Measurements from ENCODE around the gene SEC22C.
A peak's percentile ranks its signal among the peaks of the same experiment; 100 is the strongest.

The SEC22C gene

DNA sequence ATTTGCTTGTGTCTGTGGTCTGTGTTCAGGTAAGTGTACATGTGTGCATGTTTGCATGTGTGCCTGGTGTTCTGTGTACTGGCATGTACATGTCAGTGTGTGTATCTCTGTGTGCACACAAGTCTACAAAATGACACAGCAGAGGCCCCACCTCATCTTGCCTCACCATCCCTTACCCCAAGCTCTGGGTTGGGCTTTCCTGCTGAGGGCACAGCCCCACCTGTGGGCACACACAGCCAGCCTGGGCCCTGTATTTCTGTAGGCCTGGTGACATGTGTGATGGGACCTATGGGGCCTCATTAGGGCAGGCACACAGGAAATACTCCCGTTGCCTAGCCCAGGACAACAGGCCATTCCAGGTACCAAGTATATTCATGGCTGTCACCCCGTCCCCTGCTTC lies 65.8 kb downstream of the SEC22C start:
- DNase-seq = no peak

DNA sequence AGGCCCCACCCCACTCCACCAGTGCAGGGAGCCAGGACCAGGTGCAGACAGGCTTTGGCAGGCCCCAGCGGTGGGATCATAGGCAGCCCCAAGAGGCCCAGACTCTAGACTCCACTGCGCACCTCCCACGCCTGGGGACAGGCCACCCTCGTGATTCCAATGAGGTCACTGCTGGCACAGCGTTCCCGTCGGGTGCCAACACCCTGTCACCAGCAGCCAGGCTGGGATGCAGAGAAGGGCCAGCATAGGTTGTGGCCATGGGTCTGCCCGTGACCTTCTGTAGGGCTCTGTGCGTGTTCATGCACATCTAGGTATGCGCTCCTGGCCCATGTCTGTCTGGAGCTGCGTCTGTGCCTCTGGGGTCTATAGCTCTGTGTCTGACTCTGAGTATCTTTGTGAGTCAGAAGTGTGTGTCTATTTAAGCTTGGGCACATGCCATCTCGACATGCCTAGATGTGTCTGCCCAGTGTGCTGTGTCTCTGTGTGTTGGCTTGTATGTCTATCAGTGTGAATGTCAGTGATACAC lies 66.3 kb downstream of the SEC22C start:
- peak in 18 of 56 donors; percentile 3 to 69 (median 30) for DNase-seq

DNA sequence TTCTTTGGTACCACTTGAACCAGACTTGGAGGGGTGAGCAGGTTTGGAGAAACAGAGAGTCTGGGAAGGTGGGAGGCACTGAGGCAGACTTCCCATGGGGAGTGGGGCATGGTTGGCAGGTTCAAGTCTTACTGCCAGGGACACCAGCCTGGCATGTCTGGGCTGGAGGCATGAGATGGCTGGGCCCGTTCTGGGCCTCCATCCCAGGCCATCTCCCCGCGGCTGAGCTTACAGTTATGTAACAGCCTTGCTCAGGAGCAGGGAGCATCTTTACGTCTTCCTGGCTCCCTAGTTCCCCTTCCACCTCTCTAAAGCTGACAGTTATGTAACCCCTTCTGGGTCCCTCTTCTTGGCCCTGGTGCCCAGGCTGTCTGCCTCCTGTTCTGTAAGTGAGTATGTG lies 66.9 kb downstream of the SEC22C start:
- no peak for DNase-seq

DNA sequence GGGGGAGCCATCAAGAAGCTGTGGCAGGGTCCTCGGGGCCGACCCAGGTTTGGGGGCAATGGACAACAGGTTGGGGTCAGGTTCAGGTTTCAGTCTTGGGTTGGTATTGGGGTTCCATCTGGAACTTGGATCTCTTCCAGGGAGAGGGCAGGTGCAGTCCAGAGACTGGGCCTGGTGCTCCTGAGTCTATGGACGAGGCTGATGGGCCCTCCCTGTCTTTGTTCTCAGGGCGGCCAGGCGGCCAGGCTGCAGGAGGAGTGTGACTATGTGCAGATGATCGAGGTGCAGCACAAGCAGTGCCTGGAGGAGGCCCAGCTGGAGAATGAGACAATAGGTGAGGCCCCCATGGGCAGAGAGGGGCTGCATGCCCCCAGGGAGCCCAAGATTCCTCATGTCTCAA lies 68.2 kb downstream of the SEC22C start:
- DNase-seq = no peak

DNA sequence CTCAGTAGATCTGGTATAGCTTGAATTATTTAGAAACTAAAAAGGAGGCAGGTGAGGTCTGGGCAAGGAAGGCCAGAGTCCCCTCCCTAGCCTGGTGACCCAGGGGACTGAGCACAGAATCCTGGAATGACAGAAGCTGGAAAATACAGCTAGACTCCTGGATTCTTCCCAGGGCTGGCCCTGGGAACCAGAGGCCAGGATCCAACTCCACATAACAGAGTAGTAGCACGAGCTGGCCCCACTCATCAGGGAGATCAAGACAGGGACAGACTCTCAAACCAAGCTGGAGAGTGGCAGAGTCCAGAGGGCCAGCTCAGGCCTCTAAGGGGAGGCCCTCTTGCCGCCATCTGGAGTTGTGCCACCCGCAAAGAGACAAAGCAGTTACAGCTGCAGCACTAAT lies 68.6 kb downstream of the SEC22C start:
- no peak for DNase-seq

DNA sequence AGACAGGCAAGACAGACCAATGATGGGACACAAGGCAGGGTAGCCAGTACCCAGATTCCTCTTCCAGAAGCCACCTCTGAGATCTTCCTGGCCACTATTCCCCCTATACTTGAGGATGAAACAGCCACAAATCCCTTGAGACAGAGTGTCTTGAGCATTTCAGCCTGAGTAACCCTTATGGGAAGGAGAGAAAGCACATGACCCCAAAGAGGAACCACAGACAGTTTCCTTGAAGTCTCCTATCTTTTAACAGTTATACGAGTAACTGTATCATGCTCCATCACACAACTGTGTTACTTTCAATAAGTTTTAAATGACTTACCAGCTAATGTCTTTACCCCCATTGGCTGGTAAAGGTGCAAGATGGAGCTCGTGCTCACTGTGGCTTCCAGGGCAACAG lies 70.0 kb downstream of the SEC22C start:
- DNase-seq = no peak

DNA sequence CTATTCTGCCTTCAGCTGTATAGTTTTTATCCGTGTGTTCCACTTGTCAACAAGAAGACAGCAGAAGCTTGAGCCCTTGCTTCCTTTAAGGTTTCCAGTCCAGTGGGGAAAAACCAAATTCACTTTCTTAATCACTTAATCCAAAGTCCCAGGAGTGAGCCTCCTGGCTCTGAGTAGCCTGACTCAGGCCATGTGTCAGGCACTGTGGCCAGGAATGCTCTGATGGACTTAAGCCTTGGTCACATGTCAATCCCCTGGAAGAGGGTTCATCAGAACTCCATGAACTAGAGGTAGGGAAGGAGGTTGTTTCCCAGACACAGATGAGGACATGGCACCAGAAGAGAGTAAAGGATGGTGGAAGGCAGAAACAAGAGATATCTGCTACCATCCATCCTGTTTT lies 70.6 kb downstream of the SEC22C start:
- no peak for DNase-seq

DNA sequence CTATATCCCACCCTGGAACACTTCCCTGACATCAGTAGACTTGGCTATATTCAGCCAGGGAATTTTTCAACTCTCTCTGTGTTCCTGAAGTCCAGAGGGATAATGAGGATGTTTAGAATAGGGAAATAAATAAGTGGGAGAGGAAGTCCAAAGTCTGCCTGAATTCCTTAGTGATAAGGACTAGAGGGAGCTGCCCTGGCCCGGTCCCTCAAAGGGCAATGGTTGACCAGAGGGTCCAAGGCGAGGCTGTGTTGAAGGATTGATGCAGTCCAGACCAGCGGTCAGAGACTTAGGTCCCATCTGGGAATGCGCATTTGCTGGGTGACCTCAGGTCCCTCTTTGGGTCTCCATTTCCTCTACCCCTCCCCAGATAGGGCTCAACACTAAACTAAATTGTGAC lies 71.4 kb downstream of the SEC22C start:
- DNase-seq = no peak

DNA sequence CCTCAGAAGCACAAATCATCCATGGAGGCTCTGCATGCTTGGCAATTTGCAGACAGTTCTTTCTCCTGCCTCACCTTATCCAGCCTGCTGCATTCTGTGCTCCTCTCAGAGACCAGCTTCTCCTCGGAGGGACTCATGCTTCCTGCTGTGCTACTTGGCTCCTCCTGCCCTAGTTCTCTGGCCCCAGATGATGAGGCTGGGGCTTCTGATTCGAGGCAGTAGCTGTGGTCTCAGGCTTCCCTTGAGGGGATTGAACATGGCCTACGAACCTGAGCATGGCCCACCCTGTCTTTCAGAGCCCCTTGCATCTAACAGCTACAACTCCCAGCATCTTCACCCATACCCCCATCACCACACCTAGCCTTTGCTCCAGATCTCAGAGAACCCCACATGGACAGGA lies 72.7 kb downstream of the SEC22C start:
- no peak for DNase-seq

DNA sequence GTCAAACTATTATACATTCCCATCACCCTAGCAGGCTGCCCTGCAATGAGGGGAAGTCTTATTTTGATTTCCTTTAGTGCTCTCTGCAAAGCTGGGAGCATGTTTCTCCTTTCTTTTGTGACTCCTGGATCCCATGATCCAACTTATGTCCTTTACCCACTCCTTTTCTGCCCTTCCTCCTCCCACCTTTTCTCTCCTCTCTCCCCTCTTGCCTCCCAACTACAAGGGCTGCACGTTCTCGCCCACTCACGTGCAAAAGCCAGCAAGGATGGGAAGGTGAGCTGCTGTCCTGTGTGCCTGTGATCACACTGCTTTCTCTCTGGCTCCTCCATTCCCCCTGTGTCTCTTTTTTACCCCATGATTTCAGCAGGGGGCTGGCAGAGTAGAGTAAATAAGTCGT lies 73.2 kb downstream of the SEC22C start:
- DNase-seq = no peak

DNA sequence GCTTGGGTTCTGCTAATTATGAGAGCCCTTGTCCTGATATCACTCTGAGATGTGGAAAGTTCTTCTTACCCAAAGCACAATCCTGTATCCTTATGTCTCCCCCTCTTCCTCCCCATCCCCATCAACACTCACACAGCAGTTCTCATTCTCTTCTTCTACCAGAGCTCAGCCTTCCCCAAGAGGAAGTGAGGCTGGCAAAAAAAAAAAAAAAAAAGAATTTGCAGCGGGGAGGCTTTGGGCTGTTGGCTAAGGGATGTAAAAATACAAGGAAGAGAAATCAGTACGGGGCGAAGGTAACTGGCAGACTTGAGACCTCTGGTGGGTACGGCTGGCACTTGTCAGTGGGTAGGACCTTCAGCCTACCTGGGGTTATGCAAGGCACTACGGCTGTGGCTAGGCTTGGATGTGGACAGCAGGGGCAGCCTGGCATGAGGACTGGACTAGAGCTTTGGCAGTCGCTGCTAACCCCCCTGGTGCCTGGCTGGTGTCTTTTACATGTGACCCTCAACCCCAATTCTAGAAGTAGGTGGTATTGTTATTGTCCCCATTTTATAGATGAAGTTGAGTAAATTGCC lies 73.9 kb downstream of the SEC22C start:
- no peak for DNase-seq

DNA sequence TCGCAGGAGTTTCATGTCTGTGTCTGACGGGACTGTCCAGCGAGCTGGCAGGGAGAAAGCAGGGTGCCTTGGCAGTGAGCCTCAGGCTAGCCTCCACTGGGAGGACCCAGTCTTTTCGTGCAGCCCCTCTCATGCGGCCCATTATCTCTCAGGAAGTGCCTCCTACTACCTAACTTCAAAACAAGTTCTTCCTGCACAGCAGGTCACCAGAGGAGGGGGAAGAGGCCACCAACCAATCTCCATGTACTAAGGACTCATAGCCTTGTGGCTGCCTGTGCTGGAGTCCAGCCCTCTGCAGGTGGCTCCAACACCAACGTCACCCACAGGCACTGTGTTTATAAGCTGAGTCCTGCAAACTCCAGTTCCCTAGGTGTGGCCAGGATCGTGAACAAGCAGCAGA lies 74.5 kb downstream of the SEC22C start:
- DNase-seq = no peak

DNA sequence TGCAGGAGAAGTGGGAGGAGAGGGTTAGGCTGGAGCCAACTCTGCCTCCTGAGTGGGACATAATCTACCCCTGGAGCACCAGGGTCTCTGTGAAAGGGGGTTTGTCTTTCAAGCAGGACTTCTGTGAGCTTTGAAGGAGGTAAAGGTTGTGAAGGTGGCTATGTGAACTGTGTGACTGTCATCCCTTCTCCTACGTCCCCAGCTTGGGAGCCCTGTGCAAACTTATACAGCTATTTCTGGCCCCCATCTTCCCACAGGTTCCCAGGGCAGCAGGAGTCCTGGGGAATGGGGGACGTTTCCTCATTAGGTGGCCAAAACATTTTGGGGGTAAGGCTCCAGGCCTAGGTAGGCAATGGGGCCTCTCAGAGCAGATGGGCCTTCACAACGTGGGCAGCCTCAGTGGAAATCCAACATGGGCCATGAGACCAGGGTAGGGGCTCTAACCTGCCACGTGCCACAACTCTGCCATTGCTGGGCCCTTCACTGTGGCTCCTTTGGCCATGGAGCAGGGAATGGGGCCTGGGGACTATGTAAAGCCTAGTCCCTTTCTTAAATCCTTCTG lies 75.8 kb downstream of the SEC22C start:
- DNase-seq = no peak

DNA sequence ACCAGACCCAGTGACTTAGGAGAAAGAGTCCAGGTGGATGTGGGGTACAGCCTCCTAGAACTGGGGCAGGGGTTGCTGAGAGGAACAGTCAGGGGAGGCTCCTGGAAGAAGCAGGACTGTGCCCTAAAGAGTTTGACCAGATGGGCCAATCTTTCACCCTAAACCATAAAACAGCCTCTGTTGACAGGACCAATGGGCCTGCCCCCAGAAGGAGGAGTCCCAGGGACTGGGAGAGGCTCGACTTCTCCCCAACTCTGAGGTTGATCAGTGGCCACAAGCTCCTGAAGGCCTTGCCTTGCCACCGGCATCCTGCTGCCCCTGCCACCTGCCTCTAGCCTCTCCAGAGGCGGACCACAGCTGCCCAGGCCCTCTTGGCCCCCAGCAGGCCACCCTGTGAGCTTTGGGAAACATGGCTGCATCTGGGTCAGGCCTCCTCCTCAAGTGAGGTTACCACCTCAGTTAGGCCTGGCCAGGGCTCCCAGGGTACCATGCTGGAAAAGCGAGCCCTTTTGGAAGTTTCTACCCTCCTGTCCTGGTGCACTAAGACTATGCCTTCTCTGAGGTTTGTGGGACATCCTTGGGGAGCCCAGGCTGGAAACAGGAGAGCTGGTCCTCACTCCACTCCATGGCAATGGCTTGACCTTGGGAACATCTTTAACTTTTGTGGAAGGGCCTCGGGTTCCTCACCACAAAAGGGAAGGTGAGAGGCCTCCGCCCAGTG lies 76.5 kb downstream of the SEC22C start:
- no peak for DNase-seq

DNA sequence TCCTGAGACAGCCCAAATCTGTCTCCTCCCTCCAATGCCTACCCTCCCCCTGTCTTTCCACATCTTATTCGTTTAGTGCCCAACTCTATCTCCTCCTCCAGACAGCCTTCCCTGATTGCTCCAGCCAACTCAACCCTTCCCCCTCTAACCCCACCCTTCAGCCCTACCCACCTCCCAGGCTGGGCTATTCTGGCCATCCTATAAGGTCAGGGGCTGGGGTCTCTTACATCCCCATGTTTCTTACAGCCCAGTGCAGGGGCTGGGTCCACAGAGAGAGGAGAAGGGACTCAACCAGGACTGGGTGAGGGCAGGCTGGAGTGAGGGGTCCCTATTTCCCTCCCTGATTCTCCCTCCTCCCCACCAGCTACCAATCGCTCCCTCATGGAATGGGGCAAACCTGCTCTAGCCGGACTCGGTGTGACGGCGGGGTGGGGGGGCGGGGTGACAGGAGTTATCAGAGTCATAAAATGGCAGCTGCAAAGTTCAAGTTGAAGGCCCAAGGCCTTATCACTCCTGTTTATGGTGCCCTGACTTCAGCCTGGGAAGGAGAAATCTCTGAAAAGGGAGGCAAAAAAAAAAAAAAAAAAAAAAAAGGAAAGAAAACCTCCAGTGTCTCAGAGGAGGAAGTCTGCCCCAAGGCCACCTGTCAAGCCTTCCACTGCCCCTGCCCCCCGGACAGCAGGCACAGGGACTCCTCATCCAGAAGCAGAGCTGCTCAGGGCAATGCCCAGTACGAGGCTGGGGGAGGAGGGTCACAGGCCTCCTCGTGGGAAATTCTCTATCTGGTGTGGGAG lies 77.2 kb downstream of the SEC22C start:
- DNase-seq = no peak

DNA sequence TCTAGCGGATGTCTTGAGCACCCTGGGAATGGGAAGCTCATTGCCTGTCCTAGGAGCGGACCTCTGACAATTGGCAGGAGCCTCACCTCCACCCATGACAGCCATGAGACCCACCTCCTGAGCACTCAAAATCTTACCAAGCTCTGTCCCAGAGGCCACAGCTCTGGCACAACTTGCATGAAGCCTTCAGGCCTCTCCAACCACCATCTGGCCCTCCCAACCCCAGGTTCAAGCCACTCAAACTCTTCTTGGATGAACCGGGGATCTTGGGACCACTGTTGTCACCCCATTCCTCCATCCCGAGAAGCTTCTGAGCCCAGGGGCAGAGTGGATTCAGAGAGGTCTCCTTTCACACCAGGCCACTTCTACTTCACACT lies 77.8 kb downstream of the SEC22C start:
- DNase-seq = no peak

DNA sequence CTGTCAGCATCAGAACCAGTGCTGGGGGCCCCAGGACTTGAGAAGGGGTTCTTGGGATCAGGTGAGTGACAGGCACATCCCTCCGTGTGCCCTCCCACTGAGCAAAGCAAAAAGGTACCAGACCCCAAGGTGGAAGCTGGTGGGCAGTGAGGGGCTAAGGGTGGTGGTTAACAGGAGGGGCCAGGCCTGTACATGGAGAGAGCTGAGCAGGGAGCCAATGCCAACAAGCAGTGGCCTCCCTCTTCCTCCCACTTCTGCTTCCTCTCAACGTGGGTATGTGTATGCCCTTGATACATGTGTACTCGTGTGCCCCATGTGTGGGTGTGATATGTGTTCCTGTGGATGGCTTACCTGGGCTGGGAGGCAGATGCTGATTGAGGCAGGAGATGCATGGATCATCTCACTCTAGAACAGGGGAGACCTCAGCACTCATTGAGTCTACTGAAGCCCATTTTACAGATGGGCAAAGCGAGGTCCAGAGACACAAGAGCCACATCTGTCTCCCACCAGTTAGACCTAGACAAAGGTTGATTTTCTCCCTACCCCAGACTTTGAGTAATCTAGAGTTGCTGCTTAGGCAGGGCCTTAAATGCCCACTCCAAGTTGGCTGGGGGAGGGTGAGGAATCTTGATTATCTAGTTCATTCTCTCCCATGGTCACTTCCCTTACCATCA lies 78.4 kb downstream of the SEC22C start:
- DNase-seq = no peak

DNA sequence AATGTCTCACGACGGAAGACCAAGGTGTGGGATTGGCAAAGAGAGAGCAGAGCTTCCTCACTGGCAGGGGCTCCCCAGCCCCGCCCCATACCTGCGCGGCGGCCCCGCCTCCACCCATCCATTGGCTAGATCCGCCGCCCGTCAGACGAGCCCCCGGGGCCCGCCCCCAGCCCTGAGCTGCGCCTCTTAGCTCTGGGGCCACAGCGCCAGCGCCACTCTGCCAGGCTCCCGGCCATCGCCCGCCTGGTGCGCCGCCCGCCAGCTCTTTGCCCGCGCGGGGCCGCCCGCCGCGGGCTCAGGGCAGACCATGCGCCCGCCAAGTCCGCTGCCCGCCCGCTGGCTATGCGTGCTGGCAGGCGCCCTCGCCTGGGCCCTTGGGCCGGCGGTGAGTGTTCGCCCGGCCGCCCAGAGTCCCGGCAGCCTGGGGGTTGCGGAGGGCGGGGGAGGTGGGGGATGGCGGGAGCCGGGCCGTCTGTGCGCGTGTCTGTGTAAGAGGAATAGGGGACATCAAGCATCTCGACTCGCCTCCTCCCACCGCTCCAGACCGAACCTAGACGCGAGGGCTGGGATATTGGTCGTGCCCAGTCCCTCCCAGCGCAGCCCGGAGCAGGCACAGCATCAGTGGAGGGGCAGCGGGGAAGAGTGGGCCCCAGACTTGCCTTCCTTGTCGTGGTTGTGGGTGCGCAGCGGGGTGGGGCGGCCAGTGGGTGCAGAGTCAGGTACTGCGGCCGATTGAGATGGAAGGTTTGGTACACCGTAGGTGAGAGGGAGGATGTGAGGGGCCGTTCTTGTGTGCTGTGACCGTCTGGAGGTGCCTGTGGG lies 79.1 kb downstream of the SEC22C start, which contains the start of gene VIPR1:
Gene VIPR1, plus strand, starts transcription at position 215 of the 822 bp plus-strand sequence. Its CDS starts 93 bp downstream, at position 308.
- DNase-seq = peak in 55 of 56 donors; percentile 16 to 93 (median 71)

DNA sequence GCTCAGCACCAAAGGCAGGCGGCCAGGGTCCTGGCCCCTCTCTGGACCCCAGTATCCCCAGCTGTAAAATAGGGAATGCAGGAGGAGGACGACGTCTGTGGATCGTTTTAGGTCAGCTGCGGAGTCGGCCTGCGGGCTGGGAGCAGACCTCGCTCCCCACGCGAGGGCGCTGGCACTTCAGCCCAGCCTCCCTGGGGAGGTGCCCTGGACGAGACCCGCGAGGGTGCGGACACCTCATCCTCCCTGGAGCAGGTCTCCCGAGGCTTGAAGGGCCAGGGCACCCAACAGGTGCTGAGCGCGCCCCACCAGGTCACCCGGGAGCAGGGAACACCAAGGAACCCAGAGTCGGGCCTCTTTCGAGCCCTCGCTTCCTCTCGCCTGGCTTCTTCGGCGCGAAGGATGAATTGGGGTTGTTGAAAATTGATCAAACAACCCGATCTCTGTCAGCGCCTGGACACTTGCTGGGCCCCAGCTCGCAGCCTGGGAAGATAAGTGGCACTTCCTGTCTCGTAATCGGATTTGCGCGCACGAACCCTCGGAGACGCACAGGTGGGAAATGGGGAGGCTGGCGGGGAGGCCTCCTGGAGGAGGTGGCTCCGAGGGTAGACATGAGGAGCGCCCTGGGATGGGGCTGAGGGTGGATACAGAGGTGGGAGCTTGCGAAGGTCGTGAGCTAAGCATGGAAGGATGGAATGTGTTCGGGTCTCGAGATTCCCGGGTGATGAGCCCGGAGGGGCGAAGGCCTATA lies 79.9 kb downstream of the SEC22C start:
- peak in 28 of 56 donors; percentile 9 to 68 (median 36) for DNase-seq

DNA sequence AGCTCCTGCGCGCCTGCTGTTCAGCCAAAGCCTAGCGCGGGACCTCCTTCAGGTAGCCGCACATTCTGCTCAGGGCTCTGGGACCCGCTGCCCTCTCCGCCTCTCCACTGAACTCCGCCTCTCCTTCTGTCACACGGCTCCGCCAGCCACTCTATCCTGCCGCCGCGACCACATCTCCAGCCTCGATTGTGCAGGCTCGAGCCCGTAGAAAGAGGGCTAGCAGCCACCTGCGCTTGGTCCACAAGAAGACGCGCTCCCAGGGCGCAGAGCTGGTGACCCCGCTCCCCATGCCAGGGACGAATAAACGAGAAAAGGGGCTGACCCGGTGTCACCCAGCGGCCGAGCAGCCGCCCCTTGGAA lies 80.5 kb downstream of the SEC22C start:
- DNase-seq = no peak

Data from nucleus accumbens (tissue), 56 donors.